PC-9 (cell line): ENCODE measurements around the gene ADGRA3.

Experiments
- EZH2 ChIP-seq: fragments of 200-600 bp; sonication (generic); IDR thresholded peaks from 2 replicates; pipeline ENCODE4 v1.8.0; 2017; ENCODE audit warnings: antibody characterized with exemption, low read depth
- TF ChIP-seq, protein P1 (sequence below): fragments of 200-600 bp; sonication (generic); conservative IDR thresholded peaks from 2 replicates; pipeline ENCODE4 v1.6.1; 2017; ENCODE audit warnings: mixed run types, antibody characterized with exemption, mild to moderate bottlenecking, moderate library complexity

DNA sequence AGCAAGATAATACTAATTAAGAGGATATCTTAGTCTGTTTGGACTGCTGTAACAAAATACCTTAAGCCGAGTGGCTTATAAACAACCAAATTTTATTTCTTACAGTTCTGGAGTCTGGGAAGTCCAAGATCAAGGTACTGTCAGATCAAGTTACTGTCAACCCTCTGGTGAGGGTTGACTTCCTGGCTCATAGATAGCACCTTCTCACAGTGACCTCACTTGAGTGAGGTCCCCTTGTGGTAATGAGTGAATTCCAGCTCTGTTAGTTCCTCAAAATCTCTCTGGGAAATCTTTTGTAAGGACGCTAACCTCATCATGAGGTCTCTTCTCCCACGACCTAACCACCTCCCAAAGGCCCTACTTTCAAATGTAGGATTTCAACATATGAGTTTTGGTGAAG is 36.9 kb upstream of the ADGRA3 start:
- TF ChIP-seq, protein P1, sequence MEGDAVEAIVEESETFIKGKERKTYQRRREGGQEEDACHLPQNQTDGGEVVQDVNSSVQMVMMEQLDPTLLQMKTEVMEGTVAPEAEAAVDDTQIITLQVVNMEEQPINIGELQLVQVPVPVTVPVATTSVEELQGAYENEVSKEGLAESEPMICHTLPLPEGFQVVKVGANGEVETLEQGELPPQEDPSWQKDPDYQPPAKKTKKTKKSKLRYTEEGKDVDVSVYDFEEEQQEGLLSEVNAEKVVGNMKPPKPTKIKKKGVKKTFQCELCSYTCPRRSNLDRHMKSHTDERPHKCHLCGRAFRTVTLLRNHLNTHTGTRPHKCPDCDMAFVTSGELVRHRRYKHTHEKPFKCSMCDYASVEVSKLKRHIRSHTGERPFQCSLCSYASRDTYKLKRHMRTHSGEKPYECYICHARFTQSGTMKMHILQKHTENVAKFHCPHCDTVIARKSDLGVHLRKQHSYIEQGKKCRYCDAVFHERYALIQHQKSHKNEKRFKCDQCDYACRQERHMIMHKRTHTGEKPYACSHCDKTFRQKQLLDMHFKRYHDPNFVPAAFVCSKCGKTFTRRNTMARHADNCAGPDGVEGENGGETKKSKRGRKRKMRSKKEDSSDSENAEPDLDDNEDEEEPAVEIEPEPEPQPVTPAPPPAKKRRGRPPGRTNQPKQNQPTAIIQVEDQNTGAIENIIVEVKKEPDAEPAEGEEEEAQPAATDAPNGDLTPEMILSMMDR = no peak
- no peak for TF ChIP-seq EZH2
